GM23338 (cell line): Measurements from ENCODE around the gene HDHD5. TPM values are rescaled to one million over a fixed set of nuclear protein-coding genes. Genes with fewer than 3 reads are reported as not detected.

Experiments
- ATAC-seq: fragments of 200-7000 bp; cut with Tn5 transposase; 3 replicates; pipeline ENCODE4 v1.9.1; 2020
- DNase-seq: peaks from one replicate; pipeline ENCODE4 v3.0.0-alpha.2; 2015; ENCODE audit warnings: low spot score
- H2AFZ ChIP-seq: fragments of 200-600 bp; sonication (generic); 2 replicates; pipeline ENCODE4 v1.8.0; 2016; ENCODE audit warnings: antibody characterized with exemption, mild to moderate bottlenecking, moderate library complexity
- H3F3A ChIP-seq: fragments of 200-600 bp; sonication (generic); replicated peaks from 2 replicates; pipeline ENCODE4 v1.8.0; 2017; ENCODE audit warnings: antibody characterized with exemption, mixed run types, low read depth
- H3K27ac ChIP-seq: fragments of 200-600 bp; sonication (generic); 2 replicates; pipeline ENCODE4 v1.6.1; 2016; ENCODE audit warnings: low read depth
- H3K27me3 ChIP-seq: fragments of 200-600 bp; sonication (generic); 2 replicates; pipeline ENCODE4 v1.8.0; 2016; ENCODE audit warnings: mild to moderate bottlenecking, mixed run types, moderate library complexity; ENCODE audit not compliant: insufficient read depth
- H3K36me3 ChIP-seq: fragments of 200-600 bp; sonication (generic); 2 replicates; pipeline ENCODE4 v1.8.0; 2016; ENCODE audit warnings: mild to moderate bottlenecking; ENCODE audit not compliant: insufficient read depth
- H3K4me1 ChIP-seq: fragments of 200-600 bp; sonication (generic); 2 replicates; pipeline ENCODE4 v1.8.0; 2016; ENCODE audit warnings: mild to moderate bottlenecking, moderate library complexity; ENCODE audit not compliant: insufficient read depth
- H3K4me2 ChIP-seq: fragments of 200-600 bp; sonication (generic); 2 replicates; pipeline ENCODE4 v1.7.1; 2017; ENCODE audit warnings: mixed run types
- H3K4me3 ChIP-seq: fragments of 200-600 bp; sonication (generic); 2 replicates; pipeline ENCODE4 v1.6.1; 2016; ENCODE audit warnings: mixed run types
- H3K79me2 ChIP-seq: fragments of 200-600 bp; sonication (generic); replicated peaks from 2 replicates; pipeline ENCODE4 v1.8.0; 2017; ENCODE audit warnings: mild to moderate bottlenecking; ENCODE audit not compliant: insufficient read depth
- H3K9me2 ChIP-seq: fragments of 200-600 bp; sonication (generic); 2 replicates; pipeline ENCODE4 v1.8.0; 2017; ENCODE audit not compliant: insufficient read depth
- H4K20me1 ChIP-seq: fragments of 200-600 bp; sonication (generic); replicated peaks from 2 replicates; pipeline ENCODE4 v1.8.0; 2017; ENCODE audit warnings: mild to moderate bottlenecking; ENCODE audit not compliant: insufficient read depth
- H3K27ac Mint-ChIP-seq: 2 replicates; pipeline ENCODE4 v1.8.0; 2020; ENCODE audit warnings: inconsistent platforms, mild to moderate bottlenecking, moderate library complexity, mixed read lengths
- H3K27me3 Mint-ChIP-seq: 3 replicates; pipeline ENCODE4 v1.8.0; 2022; ENCODE audit warnings: low read depth, mild to moderate bottlenecking, moderate library complexity, mixed read lengths, inconsistent platforms; ENCODE audit not compliant: insufficient read depth, poor library complexity
- H3K36me3 Mint-ChIP-seq: 3 replicates; pipeline ENCODE4 v1.8.0; 2021; ENCODE audit warnings: low read depth, mild to moderate bottlenecking, inconsistent platforms, moderate library complexity, mixed read lengths
- H3K4me1 Mint-ChIP-seq: 3 replicates; pipeline ENCODE4 v1.8.0; 2020; ENCODE audit warnings: mild to moderate bottlenecking, inconsistent platforms, mixed read lengths
- H3K4me3 Mint-ChIP-seq: 3 replicates; pipeline ENCODE4 v1.8.0; 2021; ENCODE audit warnings: moderate library complexity, mild to moderate bottlenecking, inconsistent platforms, mixed read lengths
- H3K9me3 Mint-ChIP-seq: 3 replicates; pipeline ENCODE4 v1.8.0; 2020; ENCODE audit warnings: moderate library complexity, mild to moderate bottlenecking, inconsistent platforms, mixed read lengths
- ETS1 ChIP-seq: IDR thresholded peaks from 2 replicates; pipeline ENCODE4 v1.6.1; 2016; ENCODE audit warnings: antibody characterized with exemption
- NANOG ChIP-seq: IDR thresholded peaks from 2 replicates; pipeline ENCODE4 v1.6.1; 2016; ENCODE audit warnings: antibody characterized with exemption, borderline replicate concordance
- POLR2AphosphoS5 ChIP-seq: IDR thresholded peaks from 2 replicates; pipeline ENCODE4 v1.6.1; 2016; ENCODE audit warnings: antibody characterized with exemption, low read depth
- STAT1 ChIP-seq: IDR thresholded peaks from one replicate; pipeline ENCODE4 v1.6.1; 2016; ENCODE audit warnings: antibody characterized with exemption; ENCODE audit not compliant: unreplicated experiment
- ZNF331 ChIP-seq: fragments of 250-450 bp; sonication (Bioruptor Pico); IDR thresholded peaks from 2 replicates; pipeline ENCODE4 v1.5.0; 2020; ENCODE audit warnings: low read depth, mild to moderate bottlenecking, moderate library complexity
- polyA plus RNA-seq: library from polyadenylated mRNA; unstranded; fragments of >200 nt; fragmentation: Nextera tagmentation; extraction: Ambion mirVana; gene quantifications from 2 replicates; pipeline ENCODE4 v1.2.1, GENCODE V29; 2016
- total RNA-seq: library from RNA; depleted of rRNA; stranded (reverse); fragments of >200 nt; shearing (Covaris generic); gene quantifications from 2 replicates; pipeline ENCODE4 v1.2.3, GENCODE V29; 2014
- TF ChIP-seq, protein P1 (sequence below): fragments of 250-450 bp; sonication (Bioruptor Pico); IDR thresholded peaks from 2 replicates; pipeline ENCODE4 v1.5.0; 2020; ENCODE audit warnings: mild to moderate bottlenecking, moderate library complexity
- TF ChIP-seq, protein P2 (sequence below), 2 experiments: fragments of 200-600 bp in 1 of 2; sonication (generic) in 1 of 2; conservative IDR thresholded peaks; 2 replicates each; pipeline versions ENCODE4 v1.5.1 to v1.6.1; 2016 to 2017; ENCODE audit warnings: antibody characterized with exemption in 2 of 2, low read depth in 2 of 2, mild to moderate bottlenecking in 2 of 2, moderate library complexity in 1 of 2

HDHD5 gene
- total and polyA plus RNA-seq, 2 experiments from 2014 or later, result 70.0 to 116 TPM

GRCh38 chr22:17145021-17145680 is 13.9 kb downstream of the HDHD5 start (continued):
- TF ChIP-seq, protein P1, sequence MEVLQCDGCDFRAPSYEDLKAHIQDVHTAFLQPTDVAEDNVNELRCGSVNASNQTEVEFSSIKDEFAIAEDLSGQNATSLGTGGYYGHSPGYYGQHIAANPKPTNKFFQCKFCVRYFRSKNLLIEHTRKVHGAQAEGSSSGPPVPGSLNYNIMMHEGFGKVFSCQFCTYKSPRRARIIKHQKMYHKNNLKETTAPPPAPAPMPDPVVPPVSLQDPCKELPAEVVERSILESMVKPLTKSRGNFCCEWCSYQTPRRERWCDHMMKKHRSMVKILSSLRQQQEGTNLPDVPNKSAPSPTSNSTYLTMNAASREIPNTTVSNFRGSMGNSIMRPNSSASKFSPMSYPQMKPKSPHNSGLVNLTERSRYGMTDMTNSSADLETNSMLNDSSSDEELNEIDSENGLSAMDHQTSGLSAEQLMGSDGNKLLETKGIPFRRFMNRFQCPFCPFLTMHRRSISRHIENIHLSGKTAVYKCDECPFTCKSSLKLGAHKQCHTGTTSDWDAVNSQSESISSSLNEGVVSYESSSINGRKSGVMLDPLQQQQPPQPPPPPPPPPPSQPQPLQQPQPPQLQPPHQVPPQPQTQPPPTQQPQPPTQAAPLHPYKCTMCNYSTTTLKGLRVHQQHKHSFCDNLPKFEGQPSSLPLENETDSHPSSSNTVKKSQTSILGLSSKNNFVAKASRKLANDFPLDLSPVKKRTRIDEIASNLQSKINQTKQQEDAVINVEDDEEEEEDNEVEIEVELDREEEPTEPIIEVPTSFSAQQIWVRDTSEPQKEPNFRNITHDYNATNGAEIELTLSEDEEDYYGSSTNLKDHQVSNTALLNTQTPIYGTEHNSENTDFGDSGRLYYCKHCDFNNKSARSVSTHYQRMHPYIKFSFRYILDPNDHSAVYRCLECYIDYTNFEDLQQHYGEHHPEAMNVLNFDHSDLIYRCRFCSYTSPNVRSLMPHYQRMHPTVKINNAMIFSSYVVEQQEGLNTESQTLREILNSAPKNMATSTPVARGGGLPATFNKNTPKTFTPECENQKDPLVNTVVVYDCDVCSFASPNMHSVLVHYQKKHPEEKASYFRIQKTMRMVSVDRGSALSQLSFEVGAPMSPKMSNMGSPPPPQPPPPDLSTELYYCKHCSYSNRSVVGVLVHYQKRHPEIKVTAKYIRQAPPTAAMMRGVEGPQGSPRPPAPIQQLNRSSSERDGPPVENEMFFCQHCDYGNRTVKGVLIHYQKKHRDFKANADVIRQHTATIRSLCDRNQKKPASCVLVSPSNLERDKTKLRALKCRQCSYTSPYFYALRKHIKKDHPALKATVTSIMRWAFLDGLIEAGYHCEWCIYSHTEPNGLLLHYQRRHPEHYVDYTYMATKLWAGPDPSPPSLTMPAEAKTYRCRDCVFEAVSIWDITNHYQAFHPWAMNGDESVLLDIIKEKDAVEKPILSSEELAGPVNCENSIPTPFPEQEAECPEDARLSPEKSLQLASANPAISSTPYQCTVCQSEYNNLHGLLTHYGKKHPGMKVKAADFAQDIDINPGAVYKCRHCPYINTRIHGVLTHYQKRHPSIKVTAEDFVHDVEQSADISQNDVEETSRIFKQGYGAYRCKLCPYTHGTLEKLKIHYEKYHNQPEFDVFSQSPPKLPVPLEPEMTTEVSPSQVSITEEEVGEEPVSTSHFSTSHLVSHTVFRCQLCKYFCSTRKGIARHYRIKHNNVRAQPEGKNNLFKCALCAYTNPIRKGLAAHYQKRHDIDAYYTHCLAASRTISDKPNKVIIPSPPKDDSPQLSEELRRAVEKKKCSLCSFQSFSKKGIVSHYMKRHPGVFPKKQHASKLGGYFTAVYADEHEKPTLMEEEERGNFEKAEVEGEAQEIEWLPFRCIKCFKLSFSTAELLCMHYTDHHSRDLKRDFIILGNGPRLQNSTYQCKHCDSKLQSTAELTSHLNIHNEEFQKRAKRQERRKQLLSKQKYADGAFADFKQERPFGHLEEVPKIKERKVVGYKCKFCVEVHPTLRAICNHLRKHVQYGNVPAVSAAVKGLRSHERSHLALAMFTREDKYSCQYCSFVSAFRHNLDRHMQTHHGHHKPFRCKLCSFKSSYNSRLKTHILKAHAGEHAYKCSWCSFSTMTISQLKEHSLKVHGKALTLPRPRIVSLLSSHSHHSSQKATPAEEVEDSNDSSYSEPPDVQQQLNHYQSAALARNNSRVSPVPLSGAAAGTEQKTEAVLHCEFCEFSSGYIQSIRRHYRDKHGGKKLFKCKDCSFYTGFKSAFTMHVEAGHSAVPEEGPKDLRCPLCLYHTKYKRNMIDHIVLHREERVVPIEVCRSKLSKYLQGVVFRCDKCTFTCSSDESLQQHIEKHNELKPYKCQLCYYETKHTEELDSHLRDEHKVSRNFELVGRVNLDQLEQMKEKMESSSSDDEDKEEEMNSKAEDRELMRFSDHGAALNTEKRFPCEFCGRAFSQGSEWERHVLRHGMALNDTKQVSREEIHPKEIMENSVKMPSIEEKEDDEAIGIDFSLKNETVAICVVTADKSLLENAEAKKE, result no peak
- no peak for TF ChIP-seq ZNF331 (CRISPR knock-in tag)
- no peak for TF ChIP-seq STAT1
- no peak for TF ChIP-seq ETS1
- no peak for TF ChIP-seq POLR2AphosphoS5

GRCh38 chr22:17143826-17144225 is 15.3 kb downstream of the HDHD5 start:
- DNase-seq (no peak), ATAC-seq (no peak)
- no peak overlapping the region for H3K4me3 ChIP-seq
- peaks cover 13% of the 10 kb centered on the region for H3F3A ChIP-seq
- Mint-ChIP-seq H3K27me3 (peaks cover 1% of the 10 kb centered on the region), H3K4me3 (no peak overlapping the region), H3K4me1 (no peaks in the 10 kb centered on the region), H3K27ac (no peak overlapping the region), H3K9me3 (peaks cover 4% of the 10 kb centered on the region; the same call in 1 of the 3 replicates), H3K36me3 (peaks cover 51% of the 10 kb centered on the region)
- H3K4me2 ChIP-seq, result no peak overlapping the region
- H3K27me3 ChIP-seq, result no peaks in the 10 kb centered on the region
- no peaks in the 10 kb centered on the region for H3K9me2 ChIP-seq
- H3K27ac ChIP-seq, result no peak overlapping the region
- H3K4me1 ChIP-seq, result no peaks in the 10 kb centered on the region
- peaks cover 25% of the 10 kb centered on the region for H3K79me2 ChIP-seq
- peaks cover 17% of the 10 kb centered on the region for H4K20me1 ChIP-seq
- no peak overlapping the region for H2AFZ ChIP-seq
- no peaks in the 10 kb centered on the region; the same call in 1 of the 2 replicates for H3K36me3 ChIP-seq
- no peak for TF ChIP-seq NANOG
- TF ChIP-seq, protein P2, sequence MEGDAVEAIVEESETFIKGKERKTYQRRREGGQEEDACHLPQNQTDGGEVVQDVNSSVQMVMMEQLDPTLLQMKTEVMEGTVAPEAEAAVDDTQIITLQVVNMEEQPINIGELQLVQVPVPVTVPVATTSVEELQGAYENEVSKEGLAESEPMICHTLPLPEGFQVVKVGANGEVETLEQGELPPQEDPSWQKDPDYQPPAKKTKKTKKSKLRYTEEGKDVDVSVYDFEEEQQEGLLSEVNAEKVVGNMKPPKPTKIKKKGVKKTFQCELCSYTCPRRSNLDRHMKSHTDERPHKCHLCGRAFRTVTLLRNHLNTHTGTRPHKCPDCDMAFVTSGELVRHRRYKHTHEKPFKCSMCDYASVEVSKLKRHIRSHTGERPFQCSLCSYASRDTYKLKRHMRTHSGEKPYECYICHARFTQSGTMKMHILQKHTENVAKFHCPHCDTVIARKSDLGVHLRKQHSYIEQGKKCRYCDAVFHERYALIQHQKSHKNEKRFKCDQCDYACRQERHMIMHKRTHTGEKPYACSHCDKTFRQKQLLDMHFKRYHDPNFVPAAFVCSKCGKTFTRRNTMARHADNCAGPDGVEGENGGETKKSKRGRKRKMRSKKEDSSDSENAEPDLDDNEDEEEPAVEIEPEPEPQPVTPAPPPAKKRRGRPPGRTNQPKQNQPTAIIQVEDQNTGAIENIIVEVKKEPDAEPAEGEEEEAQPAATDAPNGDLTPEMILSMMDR (conservative IDR thresholded peaks at IDR 0.05; ENCODE audit: low read depth in 2 of 2), result no peak
